ENCODE measurements around the gene KCNQ1. TPM values are rescaled to one million over a fixed set of nuclear protein-coding genes. Genes with fewer than 3 reads are reported as not detected.
A peak's percentile ranks its signal among the peaks of the same experiment; 100 is the strongest.

Gene KCNQ1
- polyA plus RNA-seq, 1 of the 3 experiments (the other 2 are of a cell fraction), result 0.05 TPM

DNA sequence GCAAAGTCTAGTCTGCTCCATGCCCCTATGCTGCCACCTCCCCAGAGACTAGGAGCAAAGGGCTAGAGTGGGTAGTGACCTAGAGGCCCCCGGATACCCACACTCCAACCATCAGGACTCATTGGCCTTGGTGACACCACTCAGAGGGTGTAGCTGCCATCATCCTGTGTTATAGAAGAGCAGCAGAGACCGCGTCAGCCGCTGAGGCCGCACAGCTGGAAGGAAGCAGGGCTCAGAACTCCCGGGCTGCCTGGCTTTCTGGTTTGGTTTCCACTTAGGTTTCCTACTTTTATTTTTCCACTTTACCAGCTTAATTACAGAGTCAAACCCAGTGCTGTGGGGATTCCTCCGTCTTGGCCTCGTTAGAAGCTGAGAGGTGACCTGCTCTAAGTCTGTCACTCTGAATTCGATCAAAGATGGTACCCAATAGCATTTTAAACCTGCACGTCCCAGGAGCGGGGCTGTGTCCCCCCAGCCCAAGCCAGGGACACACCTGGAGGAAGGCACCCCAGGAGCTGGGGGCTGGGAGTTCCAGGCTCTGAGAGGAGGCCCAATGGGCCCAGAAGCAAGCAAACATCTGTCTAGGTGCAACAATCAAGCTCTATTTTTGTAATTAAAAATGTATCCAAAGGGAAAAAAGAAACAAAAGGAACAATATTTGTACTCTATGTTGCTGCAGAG lies 442.8 kb downstream of the KCNQ1 start:
- no peak overlapping the region for H3K4me2 ChIP-seq
- H3K9me2 ChIP-seq, result no peaks in the 10 kb centered on the region
- H4K20me1 ChIP-seq (ENCODE audit: insufficient read depth), result no peaks in the 10 kb centered on the region
- no peaks in the 10 kb centered on the region for H3K27me3 ChIP-seq (ENCODE audit: insufficient read depth)
- H3K4me3 ChIP-seq (ENCODE audit: low read depth in 2 of 2, low read length in 1 of 2), result no peak overlapping the region
- ChIA-PET CTCF (interaction anchor here (0.6 to 16.8 kb wide), 48 partner anchors 9 to 694 kb away, joined by 3 to 1016 read pairs (median 4); a partner anchor contains a TSS), POLR2A (interaction anchor here (2.4 kb wide), 1 partner anchor 355 kb away, joined by 14 read pairs; no protein-coding TSS in a partner anchor)
- peaks cover 3 to 30% of the 10 kb centered on the region in 2 experiments; a peak in 1 of 4 replicates for H3K4me1 ChIP-seq (ENCODE audit: control insufficient read depth in 1 of 2, insufficient read depth in 2 of 2, low read depth in 1 of 2, low read length in 1 of 2)
- no peaks in the 10 kb centered on the region for H3K9me3 ChIP-seq
- 95% methylated on average over 10 of the region's 11 CpGs for WGBS (ENCODE audit: low lambda C conversion rate)
- H3K27ac ChIP-seq (ENCODE audit: low read depth in 2 of 2, low read length in 1 of 2), result no peak overlapping the region
- no peak overlapping the region for H3K9ac ChIP-seq
- no peak overlapping the region for H2AFZ ChIP-seq (ENCODE audit: low read depth)
- H3F3A ChIP-seq (replicated peaks; ENCODE audit: insufficient read depth), result peaks cover 7% of the 10 kb centered on the region
- no peaks in the 10 kb centered on the region for H3K36me3 ChIP-seq (replicated peaks in 1 of 2; ENCODE audit: control insufficient read depth in 1 of 2, insufficient read depth in 2 of 2, low read length in 1 of 2)
- TF ChIP-seq RFX5 (IDR thresholded peaks at IDR 0.05; ENCODE audit: low read length), result no peak
- no peak for TF ChIP-seq FOXJ3 (CRISPR knock-in tag; IDR thresholded peaks at IDR 0.05)
- no peak for DNase-seq
- H3K79me2 ChIP-seq (ENCODE audit: insufficient read depth), result no peaks in the 10 kb centered on the region

DNA sequence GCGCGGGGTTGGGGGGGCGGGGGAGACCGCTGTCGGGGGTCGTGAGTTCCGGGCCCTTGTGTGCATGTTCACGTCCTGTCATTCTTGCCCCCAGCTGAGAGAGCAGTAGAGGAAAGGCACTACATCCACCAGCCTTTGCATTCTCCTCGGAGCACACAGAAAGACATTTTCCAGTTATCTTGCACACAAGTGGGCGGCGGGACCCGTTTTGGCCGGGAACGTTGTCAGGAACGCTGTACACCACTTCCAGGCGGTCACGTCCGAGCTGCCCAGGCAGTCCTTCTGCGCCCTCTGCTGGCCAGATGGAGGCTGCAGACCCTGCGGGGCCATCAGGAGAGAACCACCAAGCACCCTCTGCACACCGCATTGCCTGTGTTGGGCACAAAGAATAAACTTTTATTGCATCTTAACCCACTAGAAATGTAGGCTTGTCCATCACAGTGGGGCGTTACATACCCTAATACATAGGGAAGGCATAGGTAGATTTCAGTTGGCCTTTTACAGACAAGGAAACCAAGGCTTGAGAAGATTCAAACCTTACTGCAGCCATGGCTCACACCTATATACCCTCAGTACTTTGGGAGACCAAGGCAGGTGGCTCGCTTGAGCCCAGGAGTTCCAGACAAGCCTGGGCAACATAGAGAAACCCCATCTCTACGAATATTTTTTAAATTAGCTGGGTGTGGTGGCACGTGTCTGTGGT lies 443.6 kb downstream of the KCNQ1 start:
- DNase-seq, result peak; percentile 86
- Histone ChIP-seq H3K27me3 (ENCODE audit: insufficient read depth) (no peaks in the 10 kb centered on the region), H2AFZ (ENCODE audit: low read depth) (no peak overlapping the region), H3K4me2 (no peak overlapping the region), H3K27ac (ENCODE audit: low read depth in 2 of 2, low read length in 1 of 2) (no peak overlapping the region), H3K9me2 (no peaks in the 10 kb centered on the region), H4K20me1 (ENCODE audit: insufficient read depth) (no peaks in the 10 kb centered on the region), H3K9ac (no peak overlapping the region), H3K4me1 (ENCODE audit: control insufficient read depth in 1 of 2, insufficient read depth in 2 of 2, low read depth in 1 of 2, low read length in 1 of 2) (peaks cover 3 to 25% of the 10 kb centered on the region in 2 experiments; a peak in 1 of 4 replicates), H3K79me2 (ENCODE audit: insufficient read depth) (no peaks in the 10 kb centered on the region), H3K9me3 (no peaks in the 10 kb centered on the region), H3F3A (replicated peaks; ENCODE audit: insufficient read depth) (peaks cover 7% of the 10 kb centered on the region), H3K36me3 (replicated peaks in 1 of 2; ENCODE audit: control insufficient read depth in 1 of 2, insufficient read depth in 2 of 2, low read length in 1 of 2) (no peaks in the 10 kb centered on the region), H3K4me3 (ENCODE audit: low read depth in 2 of 2, low read length in 1 of 2) (peak overlapping the region in 1 of 2 experiments; percentile 47; a peak in 1 of 4 replicates)
- ChIA-PET CTCF (interaction anchor here (0.6 to 16.8 kb wide), 52 partner anchors 10 to 691 kb away, joined by 3 to 1016 read pairs (median 4); partner anchors contain the start of gene TSSC4), POLR2A (interaction anchor here (2.4 kb wide), 1 partner anchor 356 kb away, joined by 14 read pairs; no protein-coding TSS in a partner anchor)
- 40% methylated on average over 23 of the region's 25 CpGs for WGBS (ENCODE audit: low lambda C conversion rate)
- TF ChIP-seq FOXM1 (IDR thresholded peaks at IDR 0.05; ENCODE audit: low read depth) (no peak), MXI1 (IDR thresholded peaks at IDR 0.05; ENCODE audit: low read depth, low read length) (no peak), SMC3 (IDR thresholded peaks at IDR 0.05; ENCODE audit: low read depth, low read length) (peak; percentile 99), POLR2AphosphoS5 (IDR thresholded peaks at IDR 0.05; ENCODE audit: low read depth, low read length) (no peak), MEF2A (IDR thresholded peaks at IDR 0.05; ENCODE audit: borderline replicate concordance, low read depth) (no peak), YY1 (IDR thresholded peaks at IDR 0.05; ENCODE audit: low read depth) (no peak), FOXJ3 (CRISPR knock-in tag; IDR thresholded peaks at IDR 0.05) (no peak), NRF1 (IDR thresholded peaks at IDR 0.05; ENCODE audit: low read depth, low read length) (no peak), EZH2phosphoT487 (IDR thresholded peaks at IDR 0.05; ENCODE audit: borderline replicate concordance, low read depth) (no peak), EP300 (IDR thresholded peaks at IDR 0.05; ENCODE audit: borderline replicate concordance in 1 of 2, low read depth in 1 of 2, low read length in 1 of 2) (no peak), RAD21 (IDR thresholded peaks at IDR 0.05; ENCODE audit: low read length) (peak; percentile 99), GABPA (IDR thresholded peaks at IDR 0.05; ENCODE audit: low read depth) (no peak), RXRA (IDR thresholded peaks at IDR 0.05; ENCODE audit: borderline replicate concordance, low read depth) (no peak), TEAD4 (IDR thresholded peaks at IDR 0.05; ENCODE audit: borderline replicate concordance, insufficient read depth) (no peak)
- TF ChIP-seq, protein P1, sequence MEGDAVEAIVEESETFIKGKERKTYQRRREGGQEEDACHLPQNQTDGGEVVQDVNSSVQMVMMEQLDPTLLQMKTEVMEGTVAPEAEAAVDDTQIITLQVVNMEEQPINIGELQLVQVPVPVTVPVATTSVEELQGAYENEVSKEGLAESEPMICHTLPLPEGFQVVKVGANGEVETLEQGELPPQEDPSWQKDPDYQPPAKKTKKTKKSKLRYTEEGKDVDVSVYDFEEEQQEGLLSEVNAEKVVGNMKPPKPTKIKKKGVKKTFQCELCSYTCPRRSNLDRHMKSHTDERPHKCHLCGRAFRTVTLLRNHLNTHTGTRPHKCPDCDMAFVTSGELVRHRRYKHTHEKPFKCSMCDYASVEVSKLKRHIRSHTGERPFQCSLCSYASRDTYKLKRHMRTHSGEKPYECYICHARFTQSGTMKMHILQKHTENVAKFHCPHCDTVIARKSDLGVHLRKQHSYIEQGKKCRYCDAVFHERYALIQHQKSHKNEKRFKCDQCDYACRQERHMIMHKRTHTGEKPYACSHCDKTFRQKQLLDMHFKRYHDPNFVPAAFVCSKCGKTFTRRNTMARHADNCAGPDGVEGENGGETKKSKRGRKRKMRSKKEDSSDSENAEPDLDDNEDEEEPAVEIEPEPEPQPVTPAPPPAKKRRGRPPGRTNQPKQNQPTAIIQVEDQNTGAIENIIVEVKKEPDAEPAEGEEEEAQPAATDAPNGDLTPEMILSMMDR (IDR thresholded peaks at IDR 0.05), result peak; percentile 97
- TF ChIP-seq, protein P2, sequence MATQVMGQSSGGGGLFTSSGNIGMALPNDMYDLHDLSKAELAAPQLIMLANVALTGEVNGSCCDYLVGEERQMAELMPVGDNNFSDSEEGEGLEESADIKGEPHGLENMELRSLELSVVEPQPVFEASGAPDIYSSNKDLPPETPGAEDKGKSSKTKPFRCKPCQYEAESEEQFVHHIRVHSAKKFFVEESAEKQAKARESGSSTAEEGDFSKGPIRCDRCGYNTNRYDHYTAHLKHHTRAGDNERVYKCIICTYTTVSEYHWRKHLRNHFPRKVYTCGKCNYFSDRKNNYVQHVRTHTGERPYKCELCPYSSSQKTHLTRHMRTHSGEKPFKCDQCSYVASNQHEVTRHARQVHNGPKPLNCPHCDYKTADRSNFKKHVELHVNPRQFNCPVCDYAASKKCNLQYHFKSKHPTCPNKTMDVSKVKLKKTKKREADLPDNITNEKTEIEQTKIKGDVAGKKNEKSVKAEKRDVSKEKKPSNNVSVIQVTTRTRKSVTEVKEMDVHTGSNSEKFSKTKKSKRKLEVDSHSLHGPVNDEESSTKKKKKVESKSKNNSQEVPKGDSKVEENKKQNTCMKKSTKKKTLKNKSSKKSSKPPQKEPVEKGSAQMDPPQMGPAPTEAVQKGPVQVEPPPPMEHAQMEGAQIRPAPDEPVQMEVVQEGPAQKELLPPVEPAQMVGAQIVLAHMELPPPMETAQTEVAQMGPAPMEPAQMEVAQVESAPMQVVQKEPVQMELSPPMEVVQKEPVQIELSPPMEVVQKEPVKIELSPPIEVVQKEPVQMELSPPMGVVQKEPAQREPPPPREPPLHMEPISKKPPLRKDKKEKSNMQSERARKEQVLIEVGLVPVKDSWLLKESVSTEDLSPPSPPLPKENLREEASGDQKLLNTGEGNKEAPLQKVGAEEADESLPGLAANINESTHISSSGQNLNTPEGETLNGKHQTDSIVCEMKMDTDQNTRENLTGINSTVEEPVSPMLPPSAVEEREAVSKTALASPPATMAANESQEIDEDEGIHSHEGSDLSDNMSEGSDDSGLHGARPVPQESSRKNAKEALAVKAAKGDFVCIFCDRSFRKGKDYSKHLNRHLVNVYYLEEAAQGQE (IDR thresholded peaks at IDR 0.05; ENCODE audit: low read depth, low read length), result no peak
- TF ChIP-seq, protein P3, sequence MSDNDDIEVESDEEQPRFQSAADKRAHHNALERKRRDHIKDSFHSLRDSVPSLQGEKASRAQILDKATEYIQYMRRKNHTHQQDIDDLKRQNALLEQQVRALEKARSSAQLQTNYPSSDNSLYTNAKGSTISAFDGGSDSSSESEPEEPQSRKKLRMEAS (IDR thresholded peaks at IDR 0.05; ENCODE audit: low read depth), result no peak
- TF ChIP-seq, protein P4, sequence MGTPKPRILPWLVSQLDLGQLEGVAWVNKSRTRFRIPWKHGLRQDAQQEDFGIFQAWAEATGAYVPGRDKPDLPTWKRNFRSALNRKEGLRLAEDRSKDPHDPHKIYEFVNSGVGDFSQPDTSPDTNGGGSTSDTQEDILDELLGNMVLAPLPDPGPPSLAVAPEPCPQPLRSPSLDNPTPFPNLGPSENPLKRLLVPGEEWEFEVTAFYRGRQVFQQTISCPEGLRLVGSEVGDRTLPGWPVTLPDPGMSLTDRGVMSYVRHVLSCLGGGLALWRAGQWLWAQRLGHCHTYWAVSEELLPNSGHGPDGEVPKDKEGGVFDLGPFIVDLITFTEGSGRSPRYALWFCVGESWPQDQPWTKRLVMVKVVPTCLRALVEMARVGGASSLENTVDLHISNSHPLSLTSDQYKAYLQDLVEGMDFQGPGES (IDR thresholded peaks at IDR 0.05; ENCODE audit: low read depth, low read length), result no peak

Measured in SK-N-SH (cell line).